ENCODE results near the gene CDH23. TPM values are rescaled to one million over a fixed set of nuclear protein-coding genes. Genes with fewer than 3 reads are reported as not detected.

The CDH23 gene
- total and polyA plus RNA-seq, 9 of the 15 experiments (the other 6 are each of a cell fraction or from before 2014, with no cell fraction given): 0.18 to 1.2 (median 0.47) TPM

- TF ChIP-seq MTA1 (IDR thresholded peaks at IDR 0.05; ENCODE audit: borderline replicate concordance): no peak
- TF ChIP-seq HNRNPH1 (optimal IDR thresholded peaks at IDR 0.05; ENCODE audit: low read depth, low read length): no peak
- TF ChIP-seq CGGBP1 (CRISPR knock-in tag; IDR thresholded peaks at IDR 0.05): no peak
- no peak for TF ChIP-seq ZNF57 (CRISPR knock-in tag; IDR thresholded peaks at IDR 0.05)
- TF ChIP-seq ARID2 (IDR thresholded peaks at IDR 0.05): no peak
- TF ChIP-seq BRCA1 (IDR thresholded peaks at IDR 0.05): no peak
- no peak for TF ChIP-seq BRCA1 (CRISPR knock-in tag; IDR thresholded peaks at IDR 0.05)
- peak; percentile 79 for TF ChIP-seq MAFG (tag; conservative IDR thresholded peaks at IDR 0.05)
- TF ChIP-seq ZNF518B (CRISPR knock-in tag; IDR thresholded peaks at IDR 0.05): no peak
- TF ChIP-seq FOXJ3 (CRISPR knock-in tag; IDR thresholded peaks at IDR 0.05): no peak
- no peak for TF ChIP-seq ZNF609 (CRISPR knock-in tag; IDR thresholded peaks at IDR 0.05; ENCODE audit: borderline replicate concordance)
- no peak for TF ChIP-seq ZNF551 (CRISPR knock-in tag; IDR thresholded peaks at IDR 0.05)
- TF ChIP-seq ZNF592 (IDR thresholded peaks at IDR 0.05): peak; percentile 63
- TF ChIP-seq NR1H2 (CRISPR knock-in tag; IDR thresholded peaks at IDR 0.05): no peak
These were observed 351.1 kb downstream of the CDH23 start (continued) for GRCh38 chr10:71747551-71748523.
